22Rv1 (cell line): ENCODE measurements around the gene KCNQ5.

Experiments
- H3K27ac ChIP-seq: fragments of 450-650 bp; 2 replicates; pipeline ENCODE4 v1.5.1; 2017
- CTCF ChIP-seq: fragments of 450-650 bp; IDR thresholded peaks from 2 replicates; pipeline ENCODE4 v1.5.1; 2017; ENCODE audit warnings: mild to moderate bottlenecking
- ZFX ChIP-seq: fragments of 450-650 bp; IDR thresholded peaks from 2 replicates; pipeline ENCODE4 v1.6.1; 2017; ENCODE audit warnings: antibody characterized with exemption, borderline replicate concordance

The KCNQ5 gene

GRCh38 chr6:72739368-72739779, 117.5 kb downstream of the KCNQ5 start:
- no peak overlapping the region for H3K27ac ChIP-seq
- TF ChIP-seq CTCF (no peak), ZFX (no peak)

- no peak overlapping the region for H3K27ac ChIP-seq
- TF ChIP-seq ZFX (no peak), CTCF (no peak)
Measured at GRCh38 chr6:72740135-72740534, 118.3 kb downstream of the KCNQ5 start.

GRCh38 chr6:72741083-72741482, 119.2 kb downstream of the KCNQ5 start:
- H3K27ac ChIP-seq, result no peak overlapping the region
- no peak for TF ChIP-seq ZFX
- TF ChIP-seq CTCF, result no peak

- no peak for TF ChIP-seq CTCF
- no peak for TF ChIP-seq ZFX
- H3K27ac ChIP-seq, result no peak overlapping the region
Measured at GRCh38 chr6:72742001-72742673, 120.3 kb downstream of the KCNQ5 start.

- no peak overlapping the region for H3K27ac ChIP-seq
- TF ChIP-seq ZFX (no peak), CTCF (no peak)
Measured at GRCh38 chr6:72746276-72746675, 124.4 kb downstream of the KCNQ5 start.

- H3K27ac ChIP-seq, result no peak overlapping the region
- TF ChIP-seq CTCF (no peak), ZFX (no peak)
Measured at GRCh38 chr6:72748759-72749158, 126.9 kb downstream of the KCNQ5 start.

- TF ChIP-seq CTCF (no peak), ZFX (no peak)
- no peak overlapping the region for H3K27ac ChIP-seq
Measured at GRCh38 chr6:72755752-72756151, 133.9 kb downstream of the KCNQ5 start.
